Tongue (tissue), 2 donors: ENCODE measurements around the gene GALM. TPM values are rescaled to one million over a fixed set of nuclear protein-coding genes. Genes with fewer than 3 reads are reported as not detected.
"Not testable (repeated sequence)": the region's sequence is repeated elsewhere in the genome, so short reads cannot be mapped to it uniquely, and the experiment has no call there.

ENCODE experiments used
- DNase-seq: peaks from one replicate; pipeline ENCODE4 v3.0.0-alpha.2; 2015
- total RNA-seq: library from RNA; depleted of rRNA; stranded (reverse); fragments of >200 nt; gene quantifications from one replicate; pipeline ENCODE4 v1.2.3, GENCODE V29; 2014

GALM gene
- total RNA-seq, 1 donor from 2014 or later: 19.7 TPM

- no peak for DNase-seq
These were observed 45.6 kb downstream of the GALM start for GRCh38 chr2:38711558-38711957.

- DNase-seq: no peak
These were observed 46.5 kb downstream of the GALM start for GRCh38 chr2:38712413-38712812.

- no peak for DNase-seq
These were observed 47.0 kb downstream of the GALM start for GRCh38 chr2:38712871-38713270.

- DNase-seq: no peak
These were observed 47.4 kb downstream of the GALM start for GRCh38 chr2:38713338-38713737.

- DNase-seq: not testable (repeated sequence)
These were observed 49.0 kb downstream of the GALM start for GRCh38 chr2:38714941-38715340.

- DNase-seq: no peak
These were observed 50.3 kb downstream of the GALM start for GRCh38 chr2:38716185-38716584.

- no peak for DNase-seq
These were observed 52.7 kb downstream of the GALM start for GRCh38 chr2:38718601-38719000.

- DNase-seq: no peak
These were observed 53.8 kb downstream of the GALM start for GRCh38 chr2:38719706-38720105.

- peak; percentile 83 for DNase-seq
These were observed 54.8 kb downstream of the GALM start for GRCh38 chr2:38720613-38721241.

GRCh38 chr2:38722271-38723061 lies 56.6 kb downstream of the GALM start:
- DNase-seq: peak; percentile 43

- DNase-seq: peak; percentile 90
These were observed 57.3 kb downstream of the GALM start for GRCh38 chr2:38723173-38723572.

GRCh38 chr2:38727661-38728060 lies 61.7 kb downstream of the GALM start:
- no peak for DNase-seq

GRCh38 chr2:38728694-38729093 lies 62.8 kb downstream of the GALM start:
- no peak for DNase-seq

- DNase-seq: no peak
These were observed 65.2 kb downstream of the GALM start for GRCh38 chr2:38731090-38731489.

- no peak for DNase-seq
These were observed 65.8 kb downstream of the GALM start for GRCh38 chr2:38731684-38732221.

- DNase-seq: no peak
These were observed 67.5 kb downstream of the GALM start for GRCh38 chr2:38733300-38733971.

GRCh38 chr2:38734299-38735058 lies 68.6 kb downstream of the GALM start:
- no peak for DNase-seq

GRCh38 chr2:38735999-38736320 lies 70.0 kb downstream of the GALM start:
- DNase-seq: no peak

GRCh38 chr2:38737000-38737698 lies 71.2 kb downstream of the GALM start:
- not testable (repeated sequence) for DNase-seq

GRCh38 chr2:38737925-38738324 lies 72.0 kb downstream of the GALM start:
- DNase-seq: no peak

- DNase-seq: no peak
These were observed 73.6 kb downstream of the GALM start for GRCh38 chr2:38739524-38739923.
